ENCODE measurements around the gene ZNF485. TPM values are rescaled to one million over a fixed set of nuclear protein-coding genes. Genes with fewer than 3 reads are reported as not detected.

The ZNF485 gene
- 1.3 and 1.9 TPM in 2 replicates for total RNA-seq

GRCh38 chr10:43606323-43607198 is at the start of gene ZNF485:
Gene ZNF485 (plus strand): TSS chr10:43606438. CDS start chr10:43607051, 613 bp downstream.

DNA sequence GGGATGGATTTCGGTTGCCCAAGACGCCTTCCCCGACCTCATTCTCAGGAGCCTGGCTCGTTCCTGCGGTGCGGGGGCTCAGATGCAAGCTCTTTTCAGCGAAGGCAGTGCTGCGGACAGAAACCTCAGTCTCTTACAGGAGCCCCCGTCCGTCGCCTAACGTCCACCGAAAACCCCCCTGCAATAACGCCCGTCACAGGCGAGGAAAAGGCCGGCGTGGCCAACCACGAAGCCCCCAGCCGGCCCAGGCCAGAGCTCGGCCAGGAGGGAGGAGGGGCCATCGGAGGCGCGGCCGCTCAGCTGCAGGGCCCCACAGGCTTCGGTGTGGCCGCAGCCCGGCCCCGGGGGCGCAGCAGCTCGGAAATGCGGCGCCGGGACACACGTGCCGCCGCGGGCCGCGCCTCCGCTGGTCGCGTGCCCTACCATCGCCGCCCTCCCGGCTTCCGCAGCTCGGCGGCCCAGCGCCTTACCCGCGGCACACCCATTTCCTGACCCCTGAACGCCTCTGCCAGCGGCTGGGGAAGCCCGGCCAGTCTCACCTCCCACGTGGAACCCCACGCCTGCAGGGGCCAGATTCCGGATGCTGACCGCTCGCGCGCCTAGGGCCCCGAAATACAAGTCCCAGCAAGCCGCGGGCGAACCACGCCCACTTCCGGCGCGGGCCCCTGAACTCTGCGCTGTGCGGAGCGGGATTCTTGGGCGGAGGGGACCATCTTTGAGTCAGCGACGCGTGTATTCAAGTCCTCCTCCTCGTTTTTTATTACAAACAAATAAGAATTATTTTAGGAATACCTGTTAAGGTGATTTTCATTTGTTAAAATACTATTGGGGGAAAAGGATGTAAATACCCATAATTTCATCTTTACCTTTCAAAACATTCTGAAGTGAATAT is 32.0 kb upstream of the ZNF485 start, which contains the start of gene ZNF239:
Gene ZNF239 (minus strand): TSS at position 616 of the 892 bp plus-strand sequence. CDS start 16,537 bp downstream, outside the sequence.

GRCh38 chr10:43648398-43649184 is 42.4 kb downstream of the ZNF485 start, which contains the start of gene ZNF32:
Gene ZNF32 (minus strand): TSS chr10:43648881. CDS start chr10:43646133, 2,748 bp downstream.

Other genes starting within 250 kb of the ZNF485 start
- not detected in 2 replicates for gene FXYD4, start 234.8 kb upstream of the ZNF485 start, total RNA-seq
- gene HNRNPF, start 197.3 kb upstream of the ZNF485 start, total RNA-seq = 186 and 211 TPM in 2 replicates
- 2.0 and 4.2 TPM in 2 replicates for gene ZNF487, start 169.3 kb upstream of the ZNF485 start, total RNA-seq
- gene ZNF239, start 31.8 kb upstream of the ZNF485 start, total RNA-seq = 1.1 and 2.6 TPM in 2 replicates
- gene ZNF32, start 42.4 kb downstream of the ZNF485 start, total RNA-seq = 19.1 and 20.3 TPM in 2 replicates